AG04449 (cell line): ENCODE results near the gene CADPS.

Source experiments
- CTCF ChIA-PET: fragments of 350-600 bp; formaldehyde crosslinking; extraction: SDS; loops from one replicate; lab custom pipeline; 2021; ENCODE audit warnings: antibody characterized with exemption; lab: Yijun Ruan, JAX
- POLR2A ChIA-PET: fragments of 400-600, 350-600 bp; formaldehyde crosslinking; extraction: SDS; loops from one replicate; lab custom pipeline; 2020; ENCODE audit warnings: antibody characterized with exemption, inconsistent platforms; lab: Yijun Ruan, JAX
- DNase-seq: peaks from one replicate; pipeline ENCODE4 v3.0.0-alpha.2; 2010; ENCODE audit warnings: low read depth, low spot score
- H3K4me3 ChIP-seq: 2 replicates; pipeline ENCODE4 v1.5.1; 2011; ENCODE audit warnings: low read depth, mild to moderate bottlenecking, control low read depth, low read length
- TF ChIP-seq, protein P1 (sequence below): IDR thresholded peaks from one replicate; pipeline ENCODE4 v1.5.1; 2011; ENCODE audit warnings: mild to moderate bottlenecking, moderate library complexity, low read length, control low read depth, inconsistent platforms; ENCODE audit not compliant: insufficient read depth; ENCODE audit errors: missing control alignments

Gene CADPS

DNA sequence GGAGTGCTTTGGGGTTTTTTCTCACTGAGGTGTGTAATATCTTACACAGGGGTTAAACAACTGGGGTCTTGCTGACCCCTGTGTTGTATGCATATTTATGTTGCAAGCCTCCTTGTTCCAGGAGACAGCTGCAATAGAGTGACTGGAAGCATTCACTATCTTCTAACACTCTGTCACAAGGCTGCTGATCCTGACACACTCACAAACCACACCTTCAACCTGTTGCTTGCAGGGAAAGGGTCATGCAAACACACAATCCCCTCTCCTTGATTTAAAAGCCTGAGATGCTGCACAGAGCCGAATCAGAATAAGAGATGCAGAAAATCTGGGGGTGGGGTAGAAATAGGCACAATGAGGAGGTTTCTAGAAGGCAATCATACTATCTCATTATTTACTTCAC is 197.3 kb downstream of the CADPS start:
- no peak overlapping the region for H3K4me3 ChIP-seq
- TF ChIP-seq, protein P1, sequence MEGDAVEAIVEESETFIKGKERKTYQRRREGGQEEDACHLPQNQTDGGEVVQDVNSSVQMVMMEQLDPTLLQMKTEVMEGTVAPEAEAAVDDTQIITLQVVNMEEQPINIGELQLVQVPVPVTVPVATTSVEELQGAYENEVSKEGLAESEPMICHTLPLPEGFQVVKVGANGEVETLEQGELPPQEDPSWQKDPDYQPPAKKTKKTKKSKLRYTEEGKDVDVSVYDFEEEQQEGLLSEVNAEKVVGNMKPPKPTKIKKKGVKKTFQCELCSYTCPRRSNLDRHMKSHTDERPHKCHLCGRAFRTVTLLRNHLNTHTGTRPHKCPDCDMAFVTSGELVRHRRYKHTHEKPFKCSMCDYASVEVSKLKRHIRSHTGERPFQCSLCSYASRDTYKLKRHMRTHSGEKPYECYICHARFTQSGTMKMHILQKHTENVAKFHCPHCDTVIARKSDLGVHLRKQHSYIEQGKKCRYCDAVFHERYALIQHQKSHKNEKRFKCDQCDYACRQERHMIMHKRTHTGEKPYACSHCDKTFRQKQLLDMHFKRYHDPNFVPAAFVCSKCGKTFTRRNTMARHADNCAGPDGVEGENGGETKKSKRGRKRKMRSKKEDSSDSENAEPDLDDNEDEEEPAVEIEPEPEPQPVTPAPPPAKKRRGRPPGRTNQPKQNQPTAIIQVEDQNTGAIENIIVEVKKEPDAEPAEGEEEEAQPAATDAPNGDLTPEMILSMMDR, result no peak
- ChIA-PET CTCF (no interaction called here), POLR2A (no interaction called here)
- DNase-seq, result no peak

DNA sequence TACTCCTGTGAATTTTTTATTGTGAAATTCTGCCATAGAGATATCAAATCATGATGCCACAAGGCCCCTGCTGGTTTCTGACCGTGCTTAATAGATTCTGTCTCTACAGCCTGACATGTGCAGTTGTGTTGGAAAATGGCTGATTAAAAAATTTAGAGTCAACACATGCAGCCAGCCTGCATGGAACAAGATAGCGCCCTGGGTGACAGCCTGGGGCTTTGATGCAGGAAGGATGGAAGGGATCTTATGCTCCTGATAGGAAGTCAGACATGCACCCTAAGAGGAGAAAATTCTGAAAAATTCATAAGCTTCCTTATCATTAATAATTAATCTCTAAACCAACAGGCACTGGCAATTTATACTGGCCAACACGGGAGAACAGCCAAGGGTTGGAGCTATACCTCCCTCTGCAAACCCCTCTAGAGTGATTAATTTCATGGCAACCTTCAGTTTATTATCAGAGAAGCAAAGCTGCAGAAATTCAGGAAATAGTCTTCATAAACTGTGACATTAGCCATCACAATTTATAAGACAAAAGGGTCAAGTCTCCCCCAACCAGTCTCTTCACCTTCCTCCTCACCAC is 198.4 kb downstream of the CADPS start:
- POLR2A ChIA-PET, result no interaction called here
- CTCF ChIA-PET, result no interaction called here

GRCh38 chr3:62675492-62675891 is 199.7 kb downstream of the CADPS start:
- no peak overlapping the region for H3K4me3 ChIP-seq
- ChIA-PET CTCF (no interaction called here), POLR2A (no interaction called here)
- no peak for DNase-seq
- TF ChIP-seq, protein P1, result no peak

More for the DNA sequence above, 198.4 kb downstream of the CADPS start:
- H3K4me3 ChIP-seq, result no peak overlapping the region
- TF ChIP-seq, protein P1, result no peak
- DNase-seq, result no peak

DNA sequence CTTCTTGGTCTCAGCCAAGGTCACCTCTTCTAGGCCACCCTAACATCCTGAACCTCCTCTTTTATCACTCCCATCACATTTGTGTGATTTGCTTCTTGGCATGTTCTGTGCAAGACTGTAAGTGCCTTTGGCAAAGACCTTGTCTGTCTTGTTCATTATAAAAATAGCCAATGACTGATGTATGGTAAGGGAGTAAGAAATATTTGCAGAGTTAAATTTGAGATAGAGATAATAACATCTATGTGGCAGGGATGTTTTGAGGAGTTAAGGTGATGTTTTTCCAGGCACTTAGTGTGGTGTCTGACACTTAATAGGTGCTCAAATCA is 202.3 kb downstream of the CADPS start:
- ChIA-PET CTCF (interaction anchor here (0.6 kb wide), 1 partner anchor 50 kb away, joined by 3 read pairs; no protein-coding TSS in a partner anchor), POLR2A (no interaction called here)
- TF ChIP-seq, protein P1, result no peak
- H3K4me3 ChIP-seq, result no peak overlapping the region
- DNase-seq, result no peak

DNA sequence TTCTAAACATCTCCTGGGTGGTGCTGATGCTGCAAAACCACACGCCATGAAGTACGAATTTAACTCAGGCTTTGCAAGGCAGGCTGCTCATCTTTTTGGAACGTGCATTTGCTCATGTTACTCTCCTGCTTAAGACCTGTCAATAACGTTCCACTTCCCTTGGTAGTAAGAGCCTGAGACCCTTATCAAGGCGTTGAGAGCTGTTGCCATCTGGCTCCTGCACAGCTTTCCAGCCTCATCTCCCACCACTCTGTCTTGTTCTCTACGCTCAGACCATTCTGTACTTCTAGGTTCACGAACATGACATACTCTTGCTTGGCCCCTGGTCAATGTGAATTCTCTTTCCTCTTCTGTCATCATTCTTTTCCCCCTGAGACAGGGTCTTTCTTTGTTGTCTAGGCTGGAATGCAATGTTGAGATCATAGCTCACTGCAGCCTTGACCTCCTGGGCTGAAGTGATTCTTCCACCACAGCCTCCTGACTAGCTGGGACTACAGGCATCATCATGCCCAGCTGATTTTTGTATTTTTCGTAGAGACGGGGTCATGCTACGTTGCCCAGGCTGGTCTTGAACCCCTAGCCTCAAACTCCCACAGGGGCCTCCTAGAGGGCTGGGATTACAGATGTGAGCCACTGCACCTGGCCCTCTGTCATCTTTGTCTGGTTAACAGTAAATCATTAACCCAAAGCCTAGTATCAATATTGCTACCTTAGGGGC is 202.8 kb downstream of the CADPS start:
- H3K4me3 ChIP-seq, result no peak overlapping the region
- POLR2A ChIA-PET, result no interaction called here
- TF ChIP-seq, protein P1, result no peak
- CTCF ChIA-PET, result interaction anchor here (0.6 kb wide), 1 partner anchor 49 kb away, joined by 3 read pairs; no protein-coding TSS in a partner anchor
- DNase-seq, result no peak

DNA sequence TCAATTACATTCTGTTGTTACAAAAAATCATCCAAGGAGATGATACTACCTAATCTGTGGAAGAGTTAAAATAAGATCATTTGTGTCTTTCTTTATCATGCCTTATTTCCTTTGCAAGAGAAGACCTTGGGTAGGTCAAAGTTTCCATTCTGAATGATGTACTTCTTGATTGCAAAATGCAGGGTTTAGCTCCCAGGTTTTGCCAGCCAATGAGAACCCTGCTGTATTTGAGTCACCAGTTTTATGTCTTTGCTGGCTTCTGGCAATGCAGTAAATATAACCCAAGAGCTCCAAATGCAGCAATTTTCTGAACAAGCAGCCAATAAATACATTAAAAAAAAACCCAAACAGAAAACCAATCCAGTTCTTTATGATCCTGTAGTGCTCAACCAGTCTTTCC is 204.9 kb downstream of the CADPS start:
- DNase-seq, result no peak
- TF ChIP-seq, protein P1, result no peak
- H3K4me3 ChIP-seq, result no peak overlapping the region
- CTCF ChIA-PET, result no interaction called here
- POLR2A ChIA-PET, result no interaction called here
